GM20000 (cell line): ENCODE results near the gene OPALIN.
A peak's percentile ranks its signal among the peaks of the same experiment; 100 is the strongest.

Source experiments
- DNase-seq: peaks from one replicate; pipeline ENCODE4 v3.0.0; 2012; ENCODE audit warnings: low spot score
- CTCF ChIP-seq: IDR thresholded peaks from 2 replicates; pipeline ENCODE4 v1.5.1; 2012; ENCODE audit warnings: mild to moderate bottlenecking, control low read depth; ENCODE audit errors: extremely low read depth, missing control alignments

The OPALIN gene

GRCh38 chr10:96380821-96381220 lies 22.0 kb upstream of the OPALIN start:
- no peak for TF ChIP-seq CTCF
- no peak for DNase-seq

GRCh38 chr10:96379758-96380157 lies 21.0 kb upstream of the OPALIN start:
- TF ChIP-seq CTCF = no peak
- no peak for DNase-seq

GRCh38 chr10:96378741-96379140 lies 19.9 kb upstream of the OPALIN start:
- DNase-seq = no peak
- no peak for TF ChIP-seq CTCF

GRCh38 chr10:96377816-96378294 lies 19.1 kb upstream of the OPALIN start:
- no peak for TF ChIP-seq CTCF
- no peak for DNase-seq

- no peak for TF ChIP-seq CTCF
- DNase-seq = peak; percentile 70
Observed at GRCh38 chr10:96376483-96376882, 17.7 kb upstream of the OPALIN start.

- peak; percentile 89 for DNase-seq
Observed at GRCh38 chr10:96374985-96375830, 16.4 kb upstream of the OPALIN start.

More at GRCh38 chr10:96374985-96375830, 16.4 kb upstream of the OPALIN start:
- TF ChIP-seq CTCF = peak; percentile 99
